Right ventricle myocardium superior (tissue), 1 donor: Measurements from ENCODE around the gene ERI3. TPM values are rescaled to one million over a fixed set of nuclear protein-coding genes. Genes with fewer than 3 reads are reported as not detected.
"Not testable (repeated sequence)": the region's sequence is repeated elsewhere in the genome, so short reads cannot be mapped to it uniquely, and the experiment has no call there.

ENCODE experiments used
- ATAC-seq: fragments of 200-7000 bp; cut with Tn5 transposase; one replicate; pipeline ENCODE4 v1.9.1; 2020; ENCODE audit warnings: mild to moderate bottlenecking; ENCODE audit not compliant: poor library complexity
- DNase-seq: peaks from one replicate; pipeline ENCODE4 v3.0.0-alpha.2; 2020
- intact Hi-C: fragments of 100-400 bp; cut with DNase I; formaldehyde crosslinking; loops from one replicate; pipeline ENCODE4 v1.11.2; 2022
- total RNA-seq: library from RNA; stranded (reverse); fragmentation: NEBNext Ultra II Directional; extraction: Animal tissue kit (Norgen Biotek cat#: 25700); gene quantifications from one replicate; pipeline ENCODE4 v1.2.1, GENCODE V29; 2021
- donor health status: DM: no; HTN: yes; CAD: no; lungs with severe emphysema.

ERI3 gene
- total RNA-seq, 1 donor from 2014 or later: 52.3 TPM

GRCh38 chr1:44206545-44206944, 148.5 kb downstream of the ERI3 start:
- DNase-seq, ATAC-seq, intact Hi-C loops: not testable (repeated sequence)

GRCh38 chr1:44200336-44200735, 154.7 kb downstream of the ERI3 start:
- no peak for DNase-seq

GRCh38 chr1:44174630-44175029, 180.4 kb downstream of the ERI3 start:
- DNase-seq: no peak
- no peak for ATAC-seq
- intact Hi-C loops: no loop called here

More at GRCh38 chr1:44200336-44200735, 154.7 kb downstream of the ERI3 start:
- intact Hi-C loops: no loop called here
- no peak for ATAC-seq

Other genes with a start within 250 kb of the ERI3 start
- not detected for gene KLF17, start 236.4 kb downstream of the ERI3 start, total RNA-seq
- gene KLF18, start 213.6 kb downstream of the ERI3 start, total RNA-seq: not detected
- gene DMAP1, start 141.8 kb downstream of the ERI3 start, total RNA-seq: 25.7 TPM
- gene RNF220, start 50.0 kb upstream of the ERI3 start, total RNA-seq: 72.5 TPM